ENCODE results near the gene ABCA7.

GRCh38 chr19:1113986-1114483 is 74.1 kb downstream of the ABCA7 start:
- no peak for TF ChIP-seq POLR2A (IDR thresholded peaks at IDR 0.05)
- no peak for TF ChIP-seq CTCF (IDR thresholded peaks at IDR 0.05 in 4 of 5, conservative IDR thresholded peaks at IDR 0.05 in 1 of 5)
